Astrocyte (in vitro differentiated cells and primary cell): ENCODE data around the gene NUSAP1. TPM values are rescaled to one million over a fixed set of nuclear protein-coding genes. Genes with fewer than 3 reads are reported as not detected.
"Not testable (repeated sequence)": the region's sequence is repeated elsewhere in the genome, so short reads cannot be mapped to it uniquely, and the experiment has no call there.

ENCODE experiments used
- DNase-seq: peaks from one replicate; pipeline ENCODE4 v3.0.0-alpha.2; 2010; ENCODE audit warnings: low read depth
- FAIRE-seq: peaks from 2 replicates; lab custom pipeline; 2011; peaks lifted over from hg19 to GRCh38; lab: Jason Lieb, UNC
- H2AFZ ChIP-seq: 2 replicates; pipeline ENCODE4 v1.6.0; 2012; ENCODE audit warnings: low read depth, low read length, inconsistent platforms
- H3K27ac ChIP-seq: 2 replicates; pipeline ENCODE4 v1.5.1; 2011; ENCODE audit warnings: low read depth, low read length, inconsistent platforms
- H3K27me3 ChIP-seq: 2 replicates; pipeline ENCODE4 v1.6.0; 2011; ENCODE audit warnings: low read length, inconsistent platforms; ENCODE audit not compliant: insufficient read depth
- H3K36me3 ChIP-seq: 2 replicates; pipeline ENCODE4 v1.5.1; 2011; ENCODE audit warnings: low read length, inconsistent platforms; ENCODE audit not compliant: insufficient read depth
- H3K4me1 ChIP-seq: 2 replicates; pipeline ENCODE4 v1.5.1; 2011; ENCODE audit warnings: low read length, inconsistent platforms; ENCODE audit not compliant: insufficient read depth
- H3K4me2 ChIP-seq: 2 replicates; pipeline ENCODE4 v1.6.0; 2012; ENCODE audit warnings: low read length, inconsistent platforms
- H3K4me3 ChIP-seq: 2 replicates; pipeline ENCODE4 v1.5.1; 2011; ENCODE audit warnings: low read depth, mild to moderate bottlenecking, low read length, inconsistent platforms; ENCODE audit not compliant: insufficient read depth
- H3K79me2 ChIP-seq: 2 replicates; pipeline ENCODE4 v1.6.0; 2012; ENCODE audit warnings: mild to moderate bottlenecking, low read length, inconsistent platforms; ENCODE audit not compliant: insufficient read depth
- H3K9ac ChIP-seq: 2 replicates; pipeline ENCODE4 v1.6.0; 2012; ENCODE audit warnings: mild to moderate bottlenecking, low read length, inconsistent platforms
- H3K9me3 ChIP-seq: 2 replicates; pipeline ENCODE4 v1.5.1; 2012; ENCODE audit warnings: low read depth, mild to moderate bottlenecking, low read length, inconsistent platforms; ENCODE audit not compliant: insufficient read depth
- H4K20me1 ChIP-seq: 2 replicates; pipeline ENCODE4 v1.6.0; 2012; ENCODE audit warnings: low read length, inconsistent platforms; ENCODE audit not compliant: insufficient read depth
- H3K27ac Mint-ChIP-seq: one replicate; pipeline ENCODE4 v1.8.0; 2021; ENCODE audit warnings: mild to moderate bottlenecking, mixed read lengths; ENCODE audit not compliant: unreplicated experiment
- H3K27me3 Mint-ChIP-seq: one replicate; pipeline ENCODE4 v1.8.0; 2021; ENCODE audit warnings: low read depth, mixed read lengths; ENCODE audit not compliant: unreplicated experiment
- H3K36me3 Mint-ChIP-seq: one replicate; pipeline ENCODE4 v1.8.0; 2021; ENCODE audit warnings: low read depth, mixed read lengths; ENCODE audit not compliant: unreplicated experiment
- H3K4me1 Mint-ChIP-seq: one replicate; pipeline ENCODE4 v1.8.0; 2021; ENCODE audit warnings: low read depth, mixed read lengths; ENCODE audit not compliant: unreplicated experiment
- H3K4me3 Mint-ChIP-seq: one replicate; pipeline ENCODE4 v1.8.0; 2021; ENCODE audit warnings: mild to moderate bottlenecking, moderate library complexity, mixed read lengths; ENCODE audit not compliant: unreplicated experiment
- H3K9me3 Mint-ChIP-seq: one replicate; pipeline ENCODE4 v1.8.0; 2021; ENCODE audit warnings: mild to moderate bottlenecking, mixed read lengths; ENCODE audit not compliant: unreplicated experiment
- CTCF ChIP-seq: IDR thresholded peaks from 2 replicates; pipeline ENCODE4 v1.5.1; 2011; ENCODE audit warnings: low read depth, mild to moderate bottlenecking, inconsistent platforms, low read length, moderate library complexity; ENCODE audit not compliant: insufficient read depth
- EZH2 ChIP-seq: IDR thresholded peaks from 2 replicates; pipeline ENCODE4 v1.6.1; 2012; ENCODE audit warnings: mild to moderate bottlenecking, low read length, inconsistent platforms; ENCODE audit not compliant: insufficient read depth
- total RNA-seq: library from RNA; stranded (reverse); gene quantifications from 2 replicates; pipeline ENCODE4 v1.2.1, GENCODE V29; 2021

Gene NUSAP1
- total RNA-seq, 1 donor from 2014 or later, result 7.7 TPM

DNA sequence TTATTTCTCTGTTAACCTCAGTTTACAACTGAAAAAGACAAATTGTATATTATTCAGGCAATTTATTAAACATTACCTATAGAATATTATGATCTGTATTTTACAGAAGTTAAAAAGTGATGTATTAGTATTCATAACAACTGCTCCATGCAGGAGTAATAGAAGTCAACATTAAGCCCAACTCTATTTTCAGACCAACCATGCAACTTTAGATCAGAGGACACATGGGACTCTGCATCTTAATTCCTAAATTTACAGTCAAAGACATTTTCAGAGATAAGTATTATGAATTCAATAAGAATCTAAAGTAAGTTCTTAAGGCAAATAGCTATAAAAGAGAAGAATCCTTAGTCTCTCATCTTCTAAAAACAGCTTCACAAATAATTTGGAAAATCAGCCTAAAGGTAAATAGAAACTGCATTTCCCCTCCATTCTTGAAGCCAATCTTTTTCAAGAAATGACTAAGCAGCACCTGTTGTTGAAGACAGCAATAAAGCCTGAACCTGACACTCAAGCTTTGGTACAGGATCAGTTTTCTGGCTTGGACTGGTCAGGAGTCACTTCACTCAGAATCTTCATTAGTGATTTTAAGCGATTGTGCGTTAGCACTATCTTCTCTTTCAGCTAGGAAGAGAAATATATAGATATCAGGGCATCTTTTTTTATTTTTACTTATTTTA lies 23.3 kb upstream of the NUSAP1 start:
- H2AFZ ChIP-seq, result no peak overlapping the region
- H3K27me3 ChIP-seq, result no peaks in the 10 kb centered on the region
- H3K36me3 Mint-ChIP-seq, result no peaks in the 10 kb centered on the region
- DNase-seq (no peak), FAIRE-seq (no peak)
- no peaks in the 10 kb centered on the region for H3K36me3 ChIP-seq
- no peak overlapping the region for H3K4me2 ChIP-seq
- H3K4me3 Mint-ChIP-seq, result no peak overlapping the region
- no peaks in the 10 kb centered on the region for H3K4me1 Mint-ChIP-seq
- H3K27ac ChIP-seq, result no peak overlapping the region
- H3K9me3 ChIP-seq, result no peaks in the 10 kb centered on the region
- no peaks in the 10 kb centered on the region for H3K4me1 ChIP-seq
- H3K27ac Mint-ChIP-seq, result no peak overlapping the region
- no peaks in the 10 kb centered on the region for H3K27me3 Mint-ChIP-seq
- H3K4me3 ChIP-seq, result no peak overlapping the region
- no peak overlapping the region for H3K9ac ChIP-seq
- no peaks in the 10 kb centered on the region for H4K20me1 ChIP-seq
- H3K79me2 ChIP-seq, result no peaks in the 10 kb centered on the region
- TF ChIP-seq CTCF (no peak), EZH2 (no peak)
- no peaks in the 10 kb centered on the region for H3K9me3 Mint-ChIP-seq

DNA sequence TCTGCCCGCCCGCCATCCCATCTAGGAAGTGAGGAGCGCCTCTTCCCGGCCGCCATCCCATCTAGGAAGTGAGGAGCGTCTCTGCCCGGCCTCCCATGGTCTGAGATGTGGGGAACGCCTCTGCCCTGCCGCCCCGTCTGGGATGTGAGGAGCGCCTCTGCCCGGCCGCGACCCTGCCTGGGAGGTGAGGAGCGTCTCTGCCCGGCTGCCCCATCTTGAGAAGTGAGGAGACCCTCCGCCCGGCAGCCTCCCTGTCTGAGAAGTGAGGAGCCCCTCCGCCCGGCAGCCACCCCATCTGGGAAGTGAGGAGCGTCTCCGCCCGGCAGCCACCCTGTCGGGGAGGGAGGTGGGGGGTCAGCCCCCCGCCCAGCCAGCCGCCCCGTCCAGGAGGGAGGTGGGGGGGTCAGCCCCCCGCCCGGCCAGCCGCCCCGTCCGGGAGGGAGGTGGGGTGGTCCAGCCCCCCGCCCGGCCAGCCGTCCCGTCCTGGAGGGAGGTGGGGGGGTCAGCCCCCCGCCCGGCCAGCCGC lies 11.8 kb upstream of the NUSAP1 start:
- not testable (repeated sequence) for H3K27me3 Mint-ChIP-seq, H3K4me2 ChIP-seq, H3K9me3 Mint-ChIP-seq, H4K20me1 ChIP-seq, H3K27ac Mint-ChIP-seq, H3K4me1 ChIP-seq, DNase-seq, H3K9me3 ChIP-seq, H3K4me3 ChIP-seq, H3K27ac ChIP-seq, H3K79me2 ChIP-seq, H3K9ac ChIP-seq, FAIRE-seq, H3K4me1 Mint-ChIP-seq, H3K4me3 Mint-ChIP-seq, H3K36me3 ChIP-seq, H2AFZ ChIP-seq, H3K36me3 Mint-ChIP-seq, H3K27me3 ChIP-seq

DNA sequence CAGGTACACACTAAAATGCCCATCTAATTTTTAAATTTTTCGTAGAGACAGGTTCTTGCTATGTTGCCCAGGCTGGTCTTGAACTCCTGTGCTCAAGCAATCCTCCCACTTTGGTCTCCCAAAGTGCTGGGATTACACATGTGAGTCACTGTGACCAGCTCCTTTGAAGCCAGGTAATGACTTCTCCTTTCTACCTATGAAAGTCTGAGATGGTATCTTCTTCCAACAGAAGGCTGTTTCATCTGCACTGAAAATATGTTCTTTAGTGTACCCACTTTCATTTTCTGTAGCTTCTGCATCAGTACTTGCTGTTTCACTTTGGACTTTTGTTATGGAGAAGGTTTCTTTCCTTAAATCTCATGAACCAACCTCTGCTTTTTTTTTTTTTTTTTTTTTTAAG lies 9.1 kb upstream of the NUSAP1 start:
- Histone ChIP-seq H3K79me2 (no peaks in the 10 kb centered on the region), H4K20me1 (no peaks in the 10 kb centered on the region), H3K9me3 (no peaks in the 10 kb centered on the region), H3K27me3 (no peaks in the 10 kb centered on the region), H2AFZ (no peak overlapping the region), H3K36me3 (no peaks in the 10 kb centered on the region), H3K9ac (no peak overlapping the region), H3K4me1 (no peaks in the 10 kb centered on the region), H3K27ac (no peak overlapping the region), H3K4me2 (no peak overlapping the region), H3K4me3 (no peak overlapping the region)
- TF ChIP-seq CTCF, result no peak
- no peak for TF ChIP-seq EZH2
- H3K4me3 Mint-ChIP-seq, result no peak overlapping the region
- FAIRE-seq (no peak), DNase-seq (no peak)
- no peaks in the 10 kb centered on the region for H3K27me3 Mint-ChIP-seq
- H3K4me1 Mint-ChIP-seq, result no peaks in the 10 kb centered on the region
- peaks cover 6% of the 10 kb centered on the region for H3K36me3 Mint-ChIP-seq
- no peaks in the 10 kb centered on the region for H3K9me3 Mint-ChIP-seq
- no peak overlapping the region for H3K27ac Mint-ChIP-seq
